CD4-positive, alpha-beta T cell (primary cell): ENCODE measurements around the gene GAS7. TPM values are rescaled to one million over a fixed set of nuclear protein-coding genes. Genes with fewer than 3 reads are reported as not detected.

Experiments used
- ATAC-seq: fragments of 200-7000 bp; cut with Tn5 transposase; one replicate; pipeline ENCODE4 v1.10.0; 2022; ENCODE audit warnings: mild to moderate bottlenecking; ENCODE audit not compliant: poor library complexity
- CTCF ChIA-PET: fragments of 350-600 bp; sonication (Branson Sonifier 250); formaldehyde crosslinking; loops from one replicate; lab custom pipeline; 2021; ENCODE audit warnings: antibody characterized with exemption, inconsistent platforms; lab: Charles Lee
- POLR2A ChIA-PET: fragments of 350-600 bp; sonication (Branson Sonifier 250); formaldehyde crosslinking; loops from one replicate; lab custom pipeline; 2021; ENCODE audit warnings: antibody characterized with exemption, inconsistent platforms; lab: Charles Lee
- DNase-seq, 14 experiments: peaks; one replicate each; pipeline ENCODE4 v3.0.0-alpha.2; 2013 to 2020; ENCODE audit warnings: mixed read lengths in 2 of 14
- H3K27ac ChIP-seq, 2 donors: one replicate each; pipeline versions ENCODE4 v1.5.1 to v1.7.0; 2013; ENCODE audit warnings: low read length in 2 of 2, low read depth in 1 of 2, mild to moderate bottlenecking in 1 of 2
- H3K27me3 ChIP-seq, 2 experiments: 1 replicate in 1 of 2; 2 replicates in 1 of 2; pipeline versions ENCODE4 v1.6.1 to v1.7.0; 2013; ENCODE audit warnings: low read length in 2 of 2, control low read depth in 1 of 2, mild to moderate bottlenecking in 1 of 2, moderate library complexity in 1 of 2; ENCODE audit not compliant: insufficient read depth in 2 of 2, control insufficient read depth in 1 of 2
- H3K36me3 ChIP-seq: one replicate; pipeline ENCODE4 v1.6.1; 2013; ENCODE audit warnings: low read length, control low read depth; ENCODE audit not compliant: insufficient read depth
- H3K4me1 ChIP-seq: one replicate; pipeline ENCODE4 v1.6.1; 2013; ENCODE audit warnings: low read length, control low read depth; ENCODE audit not compliant: insufficient read depth
- H3K4me3 ChIP-seq: one replicate; pipeline ENCODE4 v1.5.1; 2013; ENCODE audit warnings: mild to moderate bottlenecking, low read length, moderate library complexity
- H3K9me3 ChIP-seq, 2 experiments: 1 replicate in 1 of 2; 2 replicates in 1 of 2; pipeline versions ENCODE4 v1.6.1 to v1.7.0; 2013; ENCODE audit warnings: low read length in 2 of 2, mild to moderate bottlenecking in 2 of 2, control low read depth in 1 of 2, moderate library complexity in 1 of 2; ENCODE audit not compliant: control insufficient read depth in 1 of 2, insufficient read depth in 1 of 2
- H3K27ac Mint-ChIP-seq: one replicate; pipeline ENCODE4 v1.8.0; 2020; ENCODE audit warnings: mixed read lengths
- H3K27me3 Mint-ChIP-seq: one replicate; pipeline ENCODE4 v1.8.0; 2021; ENCODE audit warnings: mixed read lengths
- H3K36me3 Mint-ChIP-seq: one replicate; pipeline ENCODE4 v1.8.0; 2021; ENCODE audit warnings: low read depth, mixed read lengths
- H3K4me1 Mint-ChIP-seq: one replicate; pipeline ENCODE4 v1.8.0; 2021; ENCODE audit warnings: low read depth, mixed read lengths
- H3K4me3 Mint-ChIP-seq: one replicate; pipeline ENCODE4 v1.8.0; 2020; ENCODE audit warnings: mild to moderate bottlenecking, mixed read lengths
- H3K9me3 Mint-ChIP-seq: one replicate; pipeline ENCODE4 v1.8.0; 2020; ENCODE audit warnings: mixed read lengths
- intact Hi-C, 2 experiments: fragments of 100-400 bp; cut with DNase I in 1 of 2; cut with micrococcal nuclease in 1 of 2; formaldehyde crosslinking; loops; one replicate each; pipeline versions ENCODE4 v1.15.1 to v1.9.0; 2023 to 2025; cut with DNase I, micrococcal nuclease
- total RNA-seq, 174 experiments: library from RNA in 2 of 174; stranded (reverse) in 2 of 174; gene quantifications; one replicate each; pipeline ENCODE4 v1.2.3 and lab custom pipeline; 2021 to 2026
- TF ChIP-seq, protein P1 (sequence below): fragments of 200-600 bp; IDR thresholded peaks from one replicate; pipeline ENCODE4 v1.8.0; 2022; ENCODE audit warnings: antibody characterized with exemption, mild to moderate bottlenecking

The GAS7 gene
- total RNA-seq, 2 experiments from 2014 or later: 1.8 to 3.4 TPM

DNA sequence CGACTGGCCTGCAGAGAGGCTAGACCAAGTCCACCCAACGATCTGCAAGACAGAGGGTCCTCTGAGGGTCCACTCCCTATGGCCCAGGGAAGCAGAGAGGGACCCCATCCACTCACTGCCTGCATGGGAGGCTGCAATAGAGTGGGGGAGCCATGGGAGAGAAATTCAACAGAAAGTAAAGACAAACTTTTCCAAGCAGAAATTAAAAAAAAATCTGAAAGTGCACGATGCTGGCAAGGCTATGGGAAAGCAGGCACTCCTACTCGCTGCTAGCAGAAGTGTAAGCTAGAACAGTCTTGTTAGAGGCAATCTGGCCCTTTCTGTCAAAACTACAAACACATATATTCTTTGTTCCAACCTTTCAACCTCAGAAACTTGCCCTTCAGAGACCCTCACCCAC, 85.4 kb downstream of the GAS7 start:
- Mint-ChIP-seq H3K27me3 (peaks cover 4% of the 10 kb centered on the region), H3K27ac (peak overlapping the region; percentile 49), H3K36me3 (no peaks in the 10 kb centered on the region), H3K9me3 (no peaks in the 10 kb centered on the region), H3K4me1 (peaks cover 45% of the 10 kb centered on the region), H3K4me3 (no peak overlapping the region)
- ChIA-PET POLR2A (no interaction called here), CTCF (no interaction called here)
- H3K9me3 ChIP-seq: peaks cover 0 to 5% of the 10 kb centered on the region in 2 experiments
- ATAC-seq (no peak), DNase-seq (no peak)
- TF ChIP-seq, protein P1, sequence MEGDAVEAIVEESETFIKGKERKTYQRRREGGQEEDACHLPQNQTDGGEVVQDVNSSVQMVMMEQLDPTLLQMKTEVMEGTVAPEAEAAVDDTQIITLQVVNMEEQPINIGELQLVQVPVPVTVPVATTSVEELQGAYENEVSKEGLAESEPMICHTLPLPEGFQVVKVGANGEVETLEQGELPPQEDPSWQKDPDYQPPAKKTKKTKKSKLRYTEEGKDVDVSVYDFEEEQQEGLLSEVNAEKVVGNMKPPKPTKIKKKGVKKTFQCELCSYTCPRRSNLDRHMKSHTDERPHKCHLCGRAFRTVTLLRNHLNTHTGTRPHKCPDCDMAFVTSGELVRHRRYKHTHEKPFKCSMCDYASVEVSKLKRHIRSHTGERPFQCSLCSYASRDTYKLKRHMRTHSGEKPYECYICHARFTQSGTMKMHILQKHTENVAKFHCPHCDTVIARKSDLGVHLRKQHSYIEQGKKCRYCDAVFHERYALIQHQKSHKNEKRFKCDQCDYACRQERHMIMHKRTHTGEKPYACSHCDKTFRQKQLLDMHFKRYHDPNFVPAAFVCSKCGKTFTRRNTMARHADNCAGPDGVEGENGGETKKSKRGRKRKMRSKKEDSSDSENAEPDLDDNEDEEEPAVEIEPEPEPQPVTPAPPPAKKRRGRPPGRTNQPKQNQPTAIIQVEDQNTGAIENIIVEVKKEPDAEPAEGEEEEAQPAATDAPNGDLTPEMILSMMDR: no peak
- H3K4me1 ChIP-seq: peaks cover 40% of the 10 kb centered on the region
- H3K4me3 ChIP-seq: no peak overlapping the region
- H3K27ac ChIP-seq: no peak overlapping the region
- H3K27me3 ChIP-seq: no peaks in the 10 kb centered on the region
- intact Hi-C loops: loop anchor here in 1 of 2 experiments (10.0 kb wide), 1 partner anchor 58 kb away; no protein-coding TSS in a partner anchor
- no peaks in the 10 kb centered on the region for H3K36me3 ChIP-seq

GRCh38 chr17:10111907-10112452, 86.4 kb downstream of the GAS7 start:
- H3K36me3 Mint-ChIP-seq: no peaks in the 10 kb centered on the region
- Histone ChIP-seq H3K36me3 (no peaks in the 10 kb centered on the region), H3K4me3 (no peak overlapping the region), H3K9me3 (peaks cover 0 to 5% of the 10 kb centered on the region in 2 experiments), H3K27me3 (no peaks in the 10 kb centered on the region), H3K4me1 (peaks cover 31% of the 10 kb centered on the region), H3K27ac (no peak overlapping the region)
- peaks cover 3% of the 10 kb centered on the region for H3K27me3 Mint-ChIP-seq
- peaks cover 40% of the 10 kb centered on the region for H3K4me1 Mint-ChIP-seq
- H3K4me3 Mint-ChIP-seq: no peak overlapping the region
- no peak overlapping the region for H3K27ac Mint-ChIP-seq
- no peaks in the 10 kb centered on the region for H3K9me3 Mint-ChIP-seq
- DNase-seq: no peak
- POLR2A ChIA-PET: no interaction called here
- intact Hi-C loops: loop anchor here in 1 of 2 experiments (10.0 kb wide), 1 partner anchor 57 kb away; no protein-coding TSS in a partner anchor
- ATAC-seq: no peak
- TF ChIP-seq, protein P1: no peak
- CTCF ChIA-PET: no interaction called here

- ATAC-seq (no peak), DNase-seq (no peak)
- Mint-ChIP-seq H3K36me3 (no peaks in the 10 kb centered on the region), H3K4me3 (no peak overlapping the region), H3K27me3 (peaks cover 7% of the 10 kb centered on the region), H3K27ac (no peak overlapping the region), H3K9me3 (no peaks in the 10 kb centered on the region), H3K4me1 (peaks cover 17% of the 10 kb centered on the region)
- Histone ChIP-seq H3K27me3 (no peaks in the 10 kb centered on the region), H3K36me3 (no peaks in the 10 kb centered on the region), H3K27ac (no peak overlapping the region), H3K4me1 (peaks cover 8% of the 10 kb centered on the region), H3K9me3 (no peaks in the 10 kb centered on the region), H3K4me3 (no peak overlapping the region)
- intact Hi-C loops: no loop called here
- TF ChIP-seq, protein P1: no peak
- POLR2A ChIA-PET: no interaction called here
- CTCF ChIA-PET: no interaction called here
These were observed 89.3 kb downstream of the GAS7 start for GRCh38 chr17:10109146-10109545.
